HG03521 (cell line): ENCODE measurements around the gene FAM107B.

Experiments used
- ATAC-seq: cut with Tn5 transposase; IDR thresholded peaks from one replicate; pipeline ENCODE4 v1.9.1; 2021; ENCODE audit warnings: mild to moderate bottlenecking, moderate library complexity; ENCODE audit not compliant: unreplicated experiment

Gene FAM107B

DNA sequence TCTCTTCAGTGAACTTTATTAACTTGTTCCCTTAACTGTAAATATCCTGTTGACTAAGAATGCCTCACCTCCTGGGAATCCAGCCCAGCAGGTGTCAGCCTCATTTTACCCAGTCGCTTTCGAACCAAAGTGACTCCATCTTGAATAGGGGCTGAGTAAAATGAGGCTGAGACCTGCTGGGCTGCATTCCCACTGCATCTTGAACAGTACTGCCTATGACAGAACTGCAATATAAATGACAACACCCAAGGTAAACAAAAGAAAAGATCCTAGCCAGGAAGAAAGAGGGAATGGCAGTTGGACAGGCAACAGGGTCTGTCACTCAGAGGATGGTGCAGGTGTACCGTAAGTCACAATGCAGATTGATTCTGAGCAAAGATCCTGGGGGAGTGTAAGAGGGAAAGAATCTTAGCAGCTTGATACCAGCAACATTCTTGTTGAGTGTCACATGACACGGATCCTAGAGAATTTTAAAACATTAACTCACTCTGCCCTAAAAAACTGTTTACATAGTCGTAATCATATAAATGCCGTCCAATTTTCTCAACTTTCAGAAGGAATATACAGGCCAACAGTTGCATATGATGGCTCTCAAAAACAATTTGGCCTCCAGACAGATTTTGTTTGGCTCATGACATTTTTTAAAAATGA, 4.4 kb upstream of the FAM107B start:
- ATAC-seq, result no peak

DNA sequence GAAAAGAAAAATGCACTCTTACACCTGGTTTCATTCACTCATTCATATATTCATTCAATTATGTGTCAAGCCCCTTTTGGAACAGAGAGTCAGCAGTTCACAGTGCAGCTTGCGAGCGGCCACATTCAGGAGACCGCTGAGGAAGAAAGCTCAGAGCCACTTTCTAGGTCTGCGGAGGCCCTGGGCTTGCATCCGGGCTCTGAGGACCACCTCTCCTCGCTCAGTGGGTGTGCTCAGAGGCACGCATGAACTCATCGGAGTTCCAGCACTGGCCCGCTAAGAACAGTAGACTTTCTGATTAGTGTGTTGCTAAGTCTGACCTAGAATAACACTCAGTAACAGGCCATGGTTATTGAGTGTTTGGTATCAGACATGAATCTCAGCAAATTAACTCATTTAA, 1.8 kb upstream of the FAM107B start:
- ATAC-seq, result no peak

DNA sequence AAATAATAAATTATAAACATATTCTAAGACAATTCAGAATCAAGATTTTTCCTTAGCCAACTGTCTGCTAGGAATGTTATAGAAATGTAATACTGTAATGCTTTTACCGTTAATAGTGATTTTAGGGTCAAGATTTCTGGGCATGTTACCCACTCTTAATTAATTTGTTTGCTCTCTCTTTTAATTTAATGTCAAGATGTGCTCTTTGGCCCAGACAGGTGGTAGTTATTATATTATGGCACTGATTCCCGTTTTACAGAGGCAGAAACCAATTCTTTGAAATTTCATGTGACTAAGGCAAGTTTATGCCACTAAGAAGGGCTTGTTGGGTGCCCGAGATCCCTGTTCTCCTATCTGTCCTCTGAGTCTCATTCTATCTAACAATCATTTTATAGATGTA, 959 bp upstream of the FAM107B start:
- no peak for ATAC-seq

GRCh38 chr10:14774214-14774580, 500 bp downstream of the FAM107B start:
- ATAC-seq, result no peak

DNA sequence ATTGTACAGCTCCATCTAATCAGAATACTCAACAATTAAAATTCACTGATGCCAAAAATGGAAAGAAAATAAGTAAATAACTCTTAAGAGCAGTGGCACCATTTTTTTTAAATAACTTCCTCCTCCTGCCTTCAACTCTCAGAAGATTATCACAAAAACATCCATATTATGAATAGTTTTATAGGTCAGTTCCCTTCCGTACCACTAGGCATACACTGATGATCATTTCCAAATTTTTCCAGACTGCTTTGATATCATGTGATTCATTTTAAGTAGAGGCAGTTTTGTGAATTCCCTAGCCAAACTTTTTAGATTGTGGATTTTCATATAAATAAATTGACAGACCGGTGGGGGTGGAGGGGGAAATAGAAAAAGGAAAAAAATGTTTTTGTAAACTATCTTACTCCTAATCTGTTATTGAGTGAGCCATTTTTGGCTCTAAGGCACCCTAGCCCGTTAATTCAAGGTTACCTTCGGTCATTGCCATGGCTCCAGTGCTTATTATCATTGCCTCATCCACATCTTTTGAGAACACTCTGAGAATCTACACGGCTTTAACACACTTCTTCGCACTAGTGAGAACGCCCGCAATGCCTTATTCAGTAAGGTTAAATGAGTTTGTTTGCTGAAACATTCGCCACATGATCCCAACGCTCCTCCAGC, 1.0 kb downstream of the FAM107B start:
- ATAC-seq, result no peak

DNA sequence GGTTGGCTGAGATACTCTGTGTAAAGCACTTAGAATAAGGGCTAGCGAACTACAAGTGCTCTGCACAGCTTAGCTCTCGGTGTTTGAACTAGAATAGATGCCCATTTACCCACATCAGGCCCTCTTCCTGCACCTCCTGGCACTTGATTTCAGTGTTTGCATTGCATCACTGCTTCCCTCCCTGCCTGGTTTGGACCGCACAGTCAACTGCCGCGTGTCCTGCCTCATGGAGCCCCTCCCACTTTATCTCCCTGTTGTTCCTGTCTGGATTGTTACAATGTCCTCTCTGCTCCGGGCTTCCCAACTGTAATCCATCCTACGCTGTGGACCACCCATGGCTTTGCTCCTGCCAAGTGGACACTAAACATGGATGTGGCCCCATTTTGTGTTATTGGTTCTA, 2.3 kb downstream of the FAM107B start:
- no peak for ATAC-seq

DNA sequence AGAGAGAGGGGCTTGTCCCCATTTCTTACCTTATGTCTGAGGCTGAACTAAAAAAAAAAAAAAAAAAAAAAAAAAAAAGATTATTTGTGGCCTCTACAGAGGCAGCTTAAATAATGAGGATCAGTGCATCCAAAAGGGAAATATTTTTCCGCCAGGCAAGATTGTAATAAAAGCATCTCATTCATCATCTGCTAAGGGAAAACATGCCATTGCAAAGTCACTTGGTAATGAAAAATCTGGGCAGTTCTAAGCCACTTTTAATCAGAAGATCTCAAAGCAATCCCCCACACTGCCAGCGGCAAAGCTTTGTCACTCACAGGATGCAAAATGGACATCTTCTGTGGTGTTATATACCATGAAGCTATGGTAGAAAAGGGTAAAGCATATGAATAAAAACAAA, 3.8 kb downstream of the FAM107B start:
- no peak for ATAC-seq

- no peak for ATAC-seq
Observed at GRCh38 chr10:14761372-14761771, 13.3 kb downstream of the FAM107B start.

DNA sequence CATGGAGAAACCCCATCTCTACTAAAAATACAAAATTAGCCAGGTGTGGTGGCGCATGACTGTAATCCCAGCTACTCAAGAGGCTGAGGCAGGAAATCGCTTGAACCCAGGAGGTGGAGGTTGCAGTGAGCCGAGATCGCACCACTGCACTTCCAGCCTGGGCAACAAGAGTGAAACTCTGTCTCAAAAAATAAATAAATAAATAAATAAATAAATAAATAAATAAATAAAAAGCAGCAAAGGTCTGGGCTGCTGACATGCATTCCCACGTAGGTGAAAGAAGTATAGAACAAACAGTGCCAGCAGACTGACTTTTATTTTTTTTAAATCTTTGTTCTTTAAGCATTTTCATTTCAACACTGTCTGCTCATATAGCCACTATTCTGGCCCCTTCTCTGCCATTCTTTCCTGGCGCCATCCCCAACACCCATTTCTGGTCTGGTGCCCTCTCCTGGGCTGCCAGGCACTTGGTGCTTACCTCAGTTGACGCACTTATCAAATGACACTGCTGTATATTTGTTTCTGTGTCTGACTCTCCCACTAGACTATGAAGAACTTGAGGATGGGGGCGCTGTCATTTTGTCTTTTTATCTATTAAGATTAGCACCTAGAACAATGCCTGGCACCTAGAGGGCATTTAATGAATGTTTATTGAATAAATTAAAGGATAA, 15.6 kb downstream of the FAM107B start:
- ATAC-seq, result no peak

GRCh38 chr10:14758451-14758850, 16.2 kb downstream of the FAM107B start:
- no peak for ATAC-seq

- ATAC-seq, result no peak
Observed at GRCh38 chr10:14757986-14758385, 16.7 kb downstream of the FAM107B start.

GRCh38 chr10:14757394-14757793, 17.3 kb downstream of the FAM107B start:
- ATAC-seq, result no peak

DNA sequence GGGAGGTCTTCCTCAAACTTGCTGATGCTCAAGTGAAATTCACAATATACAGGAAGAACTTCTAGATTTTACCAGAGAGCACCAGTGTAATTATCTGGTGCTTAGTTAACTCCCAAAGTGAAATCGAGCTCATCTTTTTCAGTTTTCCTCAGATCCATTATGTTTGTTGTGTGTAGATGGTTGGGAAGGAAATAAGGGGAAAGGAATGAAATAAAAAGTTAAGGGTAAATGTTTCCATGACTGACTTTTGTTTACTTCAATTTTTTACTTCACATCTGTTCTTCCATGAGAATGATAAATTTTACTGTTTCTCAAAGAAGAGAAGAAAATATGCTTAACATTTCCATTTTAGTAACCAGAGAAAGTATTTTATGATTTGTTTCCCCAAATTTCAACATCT, 21.3 kb downstream of the FAM107B start:
- ATAC-seq, result no peak

- no peak for ATAC-seq
Observed at GRCh38 chr10:14751921-14752320, 22.8 kb downstream of the FAM107B start.

DNA sequence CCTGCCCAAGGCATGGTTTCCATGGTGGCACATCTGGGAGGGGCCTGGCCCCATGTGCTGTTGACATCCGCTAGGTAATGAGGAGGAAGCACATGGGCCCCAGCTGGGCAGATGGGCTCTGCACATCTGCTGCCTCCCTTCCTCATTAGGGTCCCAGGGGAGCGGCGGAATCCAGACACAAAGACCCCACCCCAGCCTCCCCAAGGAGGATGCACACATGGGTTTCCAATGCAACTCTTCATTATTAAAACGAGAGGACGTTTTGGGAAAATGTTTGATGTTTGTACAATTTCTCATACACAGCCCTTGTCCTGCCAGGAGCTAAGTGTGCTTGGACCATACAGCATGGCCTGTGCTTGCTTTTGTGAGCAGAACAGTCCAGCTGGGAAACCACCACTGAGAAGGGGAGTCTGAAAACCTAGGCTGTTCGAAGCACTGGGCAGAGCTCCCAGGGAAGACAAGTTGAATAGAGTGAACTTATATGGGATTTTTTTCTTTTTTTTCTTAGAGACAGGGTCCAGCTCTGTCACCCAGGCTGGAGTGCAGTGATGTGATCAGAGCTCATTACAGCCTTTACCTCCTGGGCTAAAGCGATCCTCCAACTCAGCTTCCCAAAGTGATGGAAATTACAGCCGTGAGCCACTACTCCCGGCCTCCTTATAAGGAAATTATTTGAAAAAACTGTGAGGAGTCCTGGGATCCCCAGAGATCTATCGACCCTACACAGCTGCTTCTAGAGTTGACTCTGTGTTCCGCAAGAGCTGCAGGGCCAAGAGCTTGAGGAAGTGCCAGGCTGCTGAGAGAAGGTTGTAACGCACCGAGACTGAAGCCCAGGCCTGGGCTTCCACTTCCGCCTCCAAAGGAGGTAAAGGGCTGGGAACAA, 23.4 kb downstream of the FAM107B start:
- no peak for ATAC-seq

DNA sequence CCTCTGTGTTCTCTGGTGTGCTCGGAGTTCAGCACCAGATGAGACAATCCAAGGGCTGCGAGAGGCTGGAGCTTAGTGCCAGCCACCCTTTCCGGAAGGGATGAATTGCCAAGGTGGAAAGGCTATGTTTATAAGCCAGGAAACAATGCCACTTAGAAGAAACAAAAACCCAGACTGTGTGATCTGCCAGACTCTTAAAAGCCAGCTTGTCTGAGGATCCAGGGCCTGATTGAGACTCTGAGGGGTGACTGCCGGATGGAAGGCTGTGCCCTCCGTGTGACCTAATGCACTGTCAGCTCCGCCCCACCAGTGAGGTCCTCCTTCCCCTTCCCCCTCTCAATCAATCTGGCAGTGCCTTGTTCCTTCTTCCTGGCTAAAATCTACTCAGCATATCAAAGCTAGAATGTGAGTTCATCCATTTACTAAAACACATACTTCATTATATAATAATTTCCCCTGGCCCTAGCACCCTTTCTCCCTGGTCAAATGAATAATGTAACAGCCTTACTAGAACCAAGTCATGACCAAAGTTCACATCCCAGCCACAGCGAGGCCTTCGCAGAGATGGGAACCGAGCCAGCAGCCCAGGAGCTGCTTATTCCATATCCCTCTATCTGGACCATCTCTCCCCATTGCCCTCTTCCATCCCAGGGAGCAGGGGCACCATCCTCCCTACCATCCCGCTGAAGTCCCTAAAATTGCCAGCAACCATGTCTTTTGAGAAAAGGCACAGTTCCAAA, 25.5 kb downstream of the FAM107B start:
- ATAC-seq, result no peak

DNA sequence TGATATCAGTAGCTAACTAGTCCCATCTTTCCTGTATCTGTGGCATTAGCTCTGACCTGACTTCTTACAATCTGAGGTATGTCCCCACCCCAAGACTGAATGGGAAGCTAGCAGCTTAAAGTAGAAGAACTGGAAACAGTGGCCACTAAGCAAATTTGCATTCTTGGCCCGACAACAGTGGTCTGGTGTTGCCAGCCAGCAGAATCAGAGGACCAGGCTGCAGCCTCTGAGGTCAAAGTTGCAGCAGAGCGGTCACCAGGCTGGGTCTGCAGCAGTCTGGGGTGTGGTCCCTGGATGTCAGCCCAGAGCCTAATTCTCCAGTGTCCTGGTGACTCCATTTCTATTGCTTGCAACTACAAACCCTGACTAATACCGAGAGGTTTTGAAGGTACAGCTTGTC, 26.3 kb downstream of the FAM107B start:
- no peak for ATAC-seq

- peak; percentile 69 for ATAC-seq
Observed at GRCh38 chr10:14742815-14743214, 31.9 kb downstream of the FAM107B start.

DNA sequence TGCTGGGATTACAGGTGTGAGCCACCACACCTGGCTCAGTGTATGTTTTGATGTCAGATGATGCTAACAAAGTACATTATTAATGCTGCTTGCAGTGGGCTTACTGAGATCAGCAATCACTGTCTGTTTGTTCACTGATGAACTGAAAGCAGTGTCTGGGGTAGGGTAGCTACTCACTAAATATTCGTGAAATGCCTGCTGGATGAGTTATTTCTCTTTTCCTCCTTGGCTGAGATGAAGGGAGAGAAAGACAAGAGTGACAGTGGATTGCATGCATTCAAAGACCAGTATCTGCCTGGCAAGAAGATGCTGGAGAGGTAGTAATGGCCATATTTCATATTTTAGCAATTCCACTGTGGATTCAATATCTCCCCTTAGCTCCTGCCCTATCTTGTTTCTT, 32.3 kb downstream of the FAM107B start:
- no peak for ATAC-seq

GRCh38 chr10:14740684-14741247, 33.9 kb downstream of the FAM107B start:
- ATAC-seq, result no peak
